Sigmoid colon (tissue), 7 donors: ENCODE data around the gene LACTBL1. TPM values are rescaled to one million over a fixed set of nuclear protein-coding genes. Genes with fewer than 3 reads are reported as not detected.

ENCODE experiments used
- DNase-seq: peaks from one replicate; pipeline ENCODE4 v3.0.0-alpha.2; 2019
- H3K27ac ChIP-seq, 4 donors: fragments of 200-600 bp; sonication (generic); one replicate each; pipeline ENCODE4 v1.5.1; 2016 to 2019; ENCODE audit warnings: mild to moderate bottlenecking in 1 of 4
- H3K27me3 ChIP-seq, 3 donors: fragments of 200-600 bp; sonication (generic); one replicate each; pipeline ENCODE4 v1.5.1; 2019; ENCODE audit warnings: mild to moderate bottlenecking in 1 of 3
- H3K36me3 ChIP-seq, 4 donors: fragments of 200-600 bp; sonication (generic); one replicate each; pipeline ENCODE4 v1.5.1; 2016 to 2019
- H3K4me1 ChIP-seq, 4 donors: fragments of 200-600 bp; sonication (generic); one replicate each; pipeline ENCODE4 v1.5.1; 2017 to 2019
- H3K4me3 ChIP-seq, 4 donors: fragments of 200-600 bp; sonication (generic); one replicate each; pipeline ENCODE4 v1.5.1; 2017 to 2019; ENCODE audit warnings: mild to moderate bottlenecking in 2 of 4, moderate library complexity in 1 of 4
- H3K9me3 ChIP-seq, 4 donors: fragments of 200-600 bp in 3 of 4; sonication (generic) in 3 of 4; one replicate each; pipeline versions ENCODE4 v1.5.1 to v1.6.1; 2013 to 2019
- EP300 ChIP-seq, 4 donors: sonication (generic); formaldehyde crosslinking; IDR thresholded peaks; one replicate each; pipeline ENCODE4 v1.6.1; 2017; ENCODE audit warnings: antibody characterized with exemption in 4 of 4
- POLR2A ChIP-seq, 2 donors: fragments of 450-650 bp; IDR thresholded peaks; one replicate each; pipeline ENCODE4 v1.6.1; 2016; ENCODE audit warnings: antibody characterized with exemption in 2 of 2, mild to moderate bottlenecking in 2 of 2, moderate library complexity in 2 of 2
- POLR2AphosphoS5 ChIP-seq, 4 donors: sonication (generic); formaldehyde crosslinking; IDR thresholded peaks; one replicate each; pipeline ENCODE4 v1.6.1; 2017; ENCODE audit warnings: antibody characterized with exemption in 4 of 4
- WGBS, 2 donors: extraction: QIAGEN DNeasy Blood & Tissue Kit; methylation state at CpG; one replicate each; pipeline ENCODE4 v1.1.7; 2013; 5-methylcytosine and 5-hydroxymethylcytosine counted together
- intact Hi-C: fragments of 100-400 bp; cut with DNase I; formaldehyde crosslinking; loops from one replicate; pipeline ENCODE4 v1.15.1; 2023
- polyA plus RNA-seq, 3 donors: library from polyadenylated mRNA; stranded (reverse); fragments of 200-250 nt; gene quantifications; one replicate each; pipeline ENCODE4 v1.2.3, GENCODE V29; 2013
- total RNA-seq, 4 donors: library from RNA; depleted of rRNA; stranded (reverse); fragments of >200 nt; gene quantifications; one replicate each; pipeline ENCODE4 v1.1.0, GENCODE V29; 2016
- TF ChIP-seq, protein P1 (sequence below), 4 experiments: fragments of 450-650 bp in 3 of 4; fragments of 200-600 bp in 1 of 4; IDR thresholded peaks; one replicate each; pipeline ENCODE4 v1.5.1; 2016 to 2019; ENCODE audit warnings: antibody characterized with exemption in 4 of 4, mild to moderate bottlenecking in 3 of 4, moderate library complexity in 2 of 4
- donor health status: healthy with polysubstance abuse.
- donor health status: Bipolar disorder and iron deficiency.
- donor health status: healthy.

LACTBL1 gene
- total and polyA plus RNA-seq, 7 donors = not detected

DNA sequence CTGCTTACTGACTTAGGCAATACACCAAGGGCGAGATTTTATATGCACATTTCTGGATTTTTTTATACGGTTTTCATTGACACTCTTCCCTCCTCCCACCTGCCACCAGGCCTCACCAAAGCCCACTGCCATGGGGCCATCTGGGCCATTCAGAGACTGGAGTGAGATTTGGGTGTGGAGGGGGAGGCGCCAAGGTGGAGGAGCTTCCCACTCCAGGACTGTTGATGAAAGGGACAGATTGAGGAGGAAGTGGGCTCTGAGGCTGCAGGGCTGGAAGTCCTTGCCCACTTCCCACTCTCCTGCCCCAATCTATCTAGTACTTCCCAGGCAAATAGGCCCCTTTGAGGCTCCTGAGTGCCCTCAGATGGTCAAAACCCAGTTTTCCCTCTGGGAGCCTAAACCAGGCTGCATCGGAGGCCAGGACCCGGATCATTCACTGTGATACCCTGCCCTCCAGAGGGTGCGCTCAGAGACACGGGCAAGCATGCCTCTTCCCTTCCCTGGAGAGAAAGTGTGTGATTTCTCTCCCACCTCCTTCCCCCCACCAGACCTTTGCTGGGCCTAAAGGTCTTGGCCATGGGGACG lies 57.9 kb downstream of the LACTBL1 start:
- intact Hi-C loops = no loop called here
- Histone ChIP-seq H3K4me1 (no peaks in the 10 kb centered on the region), H3K4me3 (no peak overlapping the region), H3K9me3 (no peaks in the 10 kb centered on the region), H3K27me3 (no peaks in the 10 kb centered on the region), H3K36me3 (no peaks in the 10 kb centered on the region), H3K27ac (no peak overlapping the region)
- 81 to 86% methylated on average over 8 of the region's 8 CpGs for WGBS, 2 donors
- TF ChIP-seq POLR2AphosphoS5 (IDR thresholded peaks at IDR 0.05) = no peak
- TF ChIP-seq EP300 (IDR thresholded peaks at IDR 0.05) = no peak
- no peak for TF ChIP-seq POLR2A (IDR thresholded peaks at IDR 0.05)
- TF ChIP-seq, protein P1, sequence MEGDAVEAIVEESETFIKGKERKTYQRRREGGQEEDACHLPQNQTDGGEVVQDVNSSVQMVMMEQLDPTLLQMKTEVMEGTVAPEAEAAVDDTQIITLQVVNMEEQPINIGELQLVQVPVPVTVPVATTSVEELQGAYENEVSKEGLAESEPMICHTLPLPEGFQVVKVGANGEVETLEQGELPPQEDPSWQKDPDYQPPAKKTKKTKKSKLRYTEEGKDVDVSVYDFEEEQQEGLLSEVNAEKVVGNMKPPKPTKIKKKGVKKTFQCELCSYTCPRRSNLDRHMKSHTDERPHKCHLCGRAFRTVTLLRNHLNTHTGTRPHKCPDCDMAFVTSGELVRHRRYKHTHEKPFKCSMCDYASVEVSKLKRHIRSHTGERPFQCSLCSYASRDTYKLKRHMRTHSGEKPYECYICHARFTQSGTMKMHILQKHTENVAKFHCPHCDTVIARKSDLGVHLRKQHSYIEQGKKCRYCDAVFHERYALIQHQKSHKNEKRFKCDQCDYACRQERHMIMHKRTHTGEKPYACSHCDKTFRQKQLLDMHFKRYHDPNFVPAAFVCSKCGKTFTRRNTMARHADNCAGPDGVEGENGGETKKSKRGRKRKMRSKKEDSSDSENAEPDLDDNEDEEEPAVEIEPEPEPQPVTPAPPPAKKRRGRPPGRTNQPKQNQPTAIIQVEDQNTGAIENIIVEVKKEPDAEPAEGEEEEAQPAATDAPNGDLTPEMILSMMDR (IDR thresholded peaks at IDR 0.05) = no peak
- DNase-seq = no peak

DNA sequence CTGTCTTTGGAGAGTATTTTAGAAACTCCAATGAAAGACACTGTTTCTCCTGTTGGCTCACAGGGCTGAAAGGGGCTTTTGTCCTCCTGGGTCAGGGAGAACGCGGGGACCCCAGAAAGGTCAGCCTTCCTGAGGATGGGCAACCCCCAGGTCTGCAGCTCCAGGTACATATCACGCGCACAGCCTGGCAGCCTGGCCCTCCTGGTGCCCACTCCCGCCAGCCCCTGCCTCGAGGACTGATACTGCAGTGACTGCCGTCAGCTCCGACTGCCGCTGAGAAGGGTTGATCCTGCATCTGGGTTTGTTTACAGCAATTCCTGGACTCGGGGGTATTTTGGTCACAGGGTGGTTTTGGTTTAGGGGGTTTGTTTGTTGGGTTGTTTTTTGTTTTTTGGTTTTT lies 58.5 kb downstream of the LACTBL1 start:
- intact Hi-C loops = no loop called here
- WGBS, 2 donors = 86 to 89% methylated on average over 10 of the region's 10 CpGs

DNA sequence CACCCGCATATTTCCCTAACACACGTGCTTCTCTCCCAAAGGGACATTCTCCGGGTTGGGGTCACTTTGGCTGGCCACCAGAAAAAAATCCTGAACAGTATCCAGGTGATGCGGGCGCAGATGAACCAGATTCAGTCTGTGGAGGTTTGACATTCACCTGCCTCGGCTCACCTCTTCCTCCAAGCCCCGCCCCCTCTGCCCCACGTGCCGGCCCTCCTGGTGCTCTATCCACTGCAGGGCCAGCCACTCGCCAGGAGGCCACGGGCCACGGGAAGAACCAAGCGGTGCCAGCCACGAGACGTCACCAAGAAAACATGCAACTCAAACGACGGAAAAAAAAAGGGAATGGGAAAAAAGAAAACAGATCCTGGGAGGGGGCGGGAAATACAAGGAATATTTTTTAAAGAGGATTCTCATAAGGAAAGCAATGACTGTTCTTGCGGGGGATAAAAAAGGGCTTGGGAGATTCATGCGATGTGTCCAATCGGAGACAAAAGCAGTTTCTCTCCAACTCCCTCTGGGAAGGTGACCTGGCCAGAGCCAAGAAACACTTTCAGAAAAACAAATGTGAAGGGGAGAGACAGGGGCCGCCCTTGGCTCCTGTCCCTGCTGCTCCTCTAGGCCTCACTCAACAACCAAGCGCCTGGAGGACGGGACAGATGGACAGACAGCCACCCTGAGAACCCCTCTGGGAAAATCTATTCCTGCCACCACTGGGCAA lies 59.1 kb downstream of the LACTBL1 start:
- Histone ChIP-seq H3K9me3 (no peaks in the 10 kb centered on the region), H3K27me3 (no peaks in the 10 kb centered on the region), H3K36me3 (no peaks in the 10 kb centered on the region), H3K4me1 (no peaks in the 10 kb centered on the region), H3K27ac (no peak overlapping the region), H3K4me3 (no peak overlapping the region)
- TF ChIP-seq EP300 (IDR thresholded peaks at IDR 0.05) = no peak
- no peak for TF ChIP-seq POLR2AphosphoS5 (IDR thresholded peaks at IDR 0.05)
- TF ChIP-seq POLR2A (IDR thresholded peaks at IDR 0.05) = no peak
- TF ChIP-seq, protein P1 (IDR thresholded peaks at IDR 0.05) = no peak
- no peak for DNase-seq
- WGBS, 2 donors = 76 to 82% methylated on average over 24 of the region's 24 CpGs
- intact Hi-C loops = no loop called here

More for the DNA sequence above, 58.5 kb downstream of the LACTBL1 start:
- Histone ChIP-seq H3K27ac (no peak overlapping the region), H3K36me3 (no peaks in the 10 kb centered on the region), H3K9me3 (no peaks in the 10 kb centered on the region), H3K4me3 (no peak overlapping the region), H3K4me1 (no peaks in the 10 kb centered on the region), H3K27me3 (no peaks in the 10 kb centered on the region)
- TF ChIP-seq POLR2A (IDR thresholded peaks at IDR 0.05) (no peak), POLR2AphosphoS5 (IDR thresholded peaks at IDR 0.05) (no peak), EP300 (IDR thresholded peaks at IDR 0.05) (no peak)
- TF ChIP-seq, protein P1 (IDR thresholded peaks at IDR 0.05) = no peak
- DNase-seq = no peak

DNA sequence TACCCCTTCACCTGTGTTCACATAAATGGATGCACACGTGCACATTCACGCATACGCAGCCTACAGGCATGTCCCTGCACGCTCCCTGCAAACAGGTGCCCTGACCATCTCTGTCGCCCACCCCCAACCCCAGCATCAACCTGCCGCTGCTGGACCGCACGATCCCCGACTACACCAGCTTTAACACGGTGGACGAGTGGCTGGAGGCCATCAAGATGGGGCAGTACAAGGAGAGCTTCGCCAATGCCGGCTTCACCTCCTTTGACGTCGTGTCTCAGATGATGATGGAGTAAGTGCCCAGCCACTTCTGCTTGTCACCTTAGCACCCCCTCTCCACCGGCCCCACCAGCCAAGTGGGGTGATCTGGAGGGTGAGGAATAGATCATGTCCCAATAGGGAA lies 60.4 kb downstream of the LACTBL1 start:
- whole genome bisulfite sequencing, 2 donors = 94 to 95% methylated on average over 16 of the region's 16 CpGs
- Histone ChIP-seq H3K9me3 (no peaks in the 10 kb centered on the region), H3K36me3 (no peaks in the 10 kb centered on the region), H3K27ac (no peak overlapping the region), H3K4me1 (no peaks in the 10 kb centered on the region), H3K27me3 (no peaks in the 10 kb centered on the region), H3K4me3 (no peak overlapping the region)
- intact Hi-C loops = no loop called here
- TF ChIP-seq EP300 (IDR thresholded peaks at IDR 0.05) (no peak), POLR2A (IDR thresholded peaks at IDR 0.05) (no peak), POLR2AphosphoS5 (IDR thresholded peaks at IDR 0.05) (no peak)
- TF ChIP-seq, protein P1 (IDR thresholded peaks at IDR 0.05) = no peak
- DNase-seq = no peak
